ENCODE data around the gene RHOD. TPM values are rescaled to one million over a fixed set of nuclear protein-coding genes. Genes with fewer than 3 reads are reported as not detected.

Gene RHOD
- total RNA-seq, 1 donor from 2014 or later, result 0.35 TPM

GRCh38 chr11:67043572-67044349 is 12.9 kb upstream of the RHOD start:
- Mint-ChIP-seq H3K9me3 (no peaks in the 10 kb centered on the region), H3K4me1 (no peaks in the 10 kb centered on the region), H3K4me3 (no peak overlapping the region), H3K27ac (no peak overlapping the region), H3K36me3 (ENCODE audit: low read depth) (no peaks in the 10 kb centered on the region), H3K27me3 (peaks cover 7% of the 10 kb centered on the region)
- no peak for DNase-seq
- intact Hi-C loops (cut with micrococcal nuclease), result no loop called here

- Mint-ChIP-seq H3K27me3 (peaks cover 7% of the 10 kb centered on the region), H3K36me3 (ENCODE audit: low read depth) (no peaks in the 10 kb centered on the region), H3K4me1 (no peaks in the 10 kb centered on the region), H3K9me3 (no peaks in the 10 kb centered on the region), H3K27ac (no peak overlapping the region), H3K4me3 (no peak overlapping the region)
- intact Hi-C loops (cut with micrococcal nuclease), result no loop called here
- DNase-seq, result no peak
Observed at GRCh38 chr11:67044496-67044895, 12.2 kb upstream of the RHOD start.

GRCh38 chr11:67045314-67045713 is 11.3 kb upstream of the RHOD start:
- Mint-ChIP-seq H3K27me3 (peaks cover 7% of the 10 kb centered on the region), H3K4me1 (no peaks in the 10 kb centered on the region), H3K4me3 (no peak overlapping the region), H3K9me3 (no peaks in the 10 kb centered on the region), H3K27ac (no peak overlapping the region), H3K36me3 (ENCODE audit: low read depth) (no peaks in the 10 kb centered on the region)
- no peak for DNase-seq
- intact Hi-C loops (cut with micrococcal nuclease), result no loop called here

GRCh38 chr11:67048515-67049130 is 8.0 kb upstream of the RHOD start:
- intact Hi-C loops (cut with micrococcal nuclease), result no loop called here
- no peaks in the 10 kb centered on the region for H3K4me1 Mint-ChIP-seq
- H3K4me3 Mint-ChIP-seq, result no peak overlapping the region
- H3K27ac Mint-ChIP-seq, result no peak overlapping the region
- no peak for DNase-seq
- peaks cover 7% of the 10 kb centered on the region for H3K27me3 Mint-ChIP-seq
- H3K36me3 Mint-ChIP-seq (ENCODE audit: low read depth), result no peaks in the 10 kb centered on the region
- no peaks in the 10 kb centered on the region for H3K9me3 Mint-ChIP-seq

- H3K36me3 Mint-ChIP-seq (ENCODE audit: low read depth), result no peaks in the 10 kb centered on the region
- peaks cover 5% of the 10 kb centered on the region for H3K27me3 Mint-ChIP-seq
- DNase-seq, result no peak
- no peaks in the 10 kb centered on the region for H3K9me3 Mint-ChIP-seq
- H3K4me1 Mint-ChIP-seq, result peaks cover 2% of the 10 kb centered on the region
- no peak overlapping the region for H3K27ac Mint-ChIP-seq
- H3K4me3 Mint-ChIP-seq, result no peak overlapping the region
- intact Hi-C loops (cut with micrococcal nuclease), result no loop called here
Observed at GRCh38 chr11:67050139-67050538, 6.5 kb upstream of the RHOD start.

GRCh38 chr11:67051180-67051893 is 5.3 kb upstream of the RHOD start:
- H3K27ac Mint-ChIP-seq, result no peak overlapping the region
- H3K36me3 Mint-ChIP-seq (ENCODE audit: low read depth), result no peaks in the 10 kb centered on the region
- H3K27me3 Mint-ChIP-seq, result peaks cover 8% of the 10 kb centered on the region
- H3K4me3 Mint-ChIP-seq, result no peak overlapping the region
- peaks cover 6% of the 10 kb centered on the region for H3K4me1 Mint-ChIP-seq
- no peaks in the 10 kb centered on the region for H3K9me3 Mint-ChIP-seq
- no peak for DNase-seq
- intact Hi-C loops (cut with micrococcal nuclease), result no loop called here

GRCh38 chr11:67051945-67052488 is 4.6 kb upstream of the RHOD start:
- no peaks in the 10 kb centered on the region for H3K9me3 Mint-ChIP-seq
- H3K4me1 Mint-ChIP-seq, result peaks cover 8% of the 10 kb centered on the region
- H3K27ac Mint-ChIP-seq, result no peak overlapping the region
- H3K27me3 Mint-ChIP-seq, result peaks cover 10% of the 10 kb centered on the region
- no peaks in the 10 kb centered on the region for H3K36me3 Mint-ChIP-seq (ENCODE audit: low read depth)
- intact Hi-C loops (cut with micrococcal nuclease), result no loop called here
- no peak for DNase-seq
- H3K4me3 Mint-ChIP-seq, result no peak overlapping the region

GRCh38 chr11:67052891-67053290 is 3.8 kb upstream of the RHOD start:
- H3K27me3 Mint-ChIP-seq, result peaks cover 12% of the 10 kb centered on the region
- H3K36me3 Mint-ChIP-seq (ENCODE audit: low read depth), result no peaks in the 10 kb centered on the region
- no peak overlapping the region for H3K27ac Mint-ChIP-seq
- H3K9me3 Mint-ChIP-seq, result no peaks in the 10 kb centered on the region
- intact Hi-C loops (cut with micrococcal nuclease), result no loop called here
- peaks cover 8% of the 10 kb centered on the region for H3K4me1 Mint-ChIP-seq
- H3K4me3 Mint-ChIP-seq, result no peak overlapping the region
- no peak for DNase-seq

- Mint-ChIP-seq H3K27ac (no peak overlapping the region), H3K36me3 (ENCODE audit: low read depth) (no peaks in the 10 kb centered on the region), H3K9me3 (no peaks in the 10 kb centered on the region), H3K27me3 (peaks cover 14% of the 10 kb centered on the region), H3K4me1 (peaks cover 8% of the 10 kb centered on the region), H3K4me3 (no peak overlapping the region)
- DNase-seq, result peak; percentile 83
- intact Hi-C loops (cut with micrococcal nuclease), result loop anchor here (1.0 kb wide), 1 partner anchor 17 kb away; no protein-coding TSS in a partner anchor
Observed at GRCh38 chr11:67053896-67054329, 2.7 kb upstream of the RHOD start.

- peaks cover 8% of the 10 kb centered on the region for H3K4me1 Mint-ChIP-seq
- no peaks in the 10 kb centered on the region for H3K36me3 Mint-ChIP-seq (ENCODE audit: low read depth)
- H3K27me3 Mint-ChIP-seq, result peaks cover 14% of the 10 kb centered on the region
- H3K27ac Mint-ChIP-seq, result no peak overlapping the region
- no peaks in the 10 kb centered on the region for H3K9me3 Mint-ChIP-seq
- intact Hi-C loops (cut with micrococcal nuclease), result loop anchor here (1.0 kb wide), 1 partner anchor 17 kb away; no protein-coding TSS in a partner anchor
- DNase-seq, result no peak
- no peak overlapping the region for H3K4me3 Mint-ChIP-seq
Observed at GRCh38 chr11:67054346-67054835, 2.3 kb upstream of the RHOD start.

GRCh38 chr11:67054836-67055523 is 1.7 kb upstream of the RHOD start:
- Mint-ChIP-seq H3K9me3 (no peaks in the 10 kb centered on the region), H3K27me3 (peaks cover 14% of the 10 kb centered on the region), H3K4me3 (no peak overlapping the region), H3K27ac (no peak overlapping the region), H3K4me1 (peaks cover 8% of the 10 kb centered on the region), H3K36me3 (ENCODE audit: low read depth) (no peaks in the 10 kb centered on the region)
- intact Hi-C loops (cut with micrococcal nuclease), result loop anchor here (1.0 kb wide), 1 partner anchor 16 kb away; no protein-coding TSS in a partner anchor
- DNase-seq, result no peak

GRCh38 chr11:67055812-67056211 is 835 bp upstream of the RHOD start:
- no peaks in the 10 kb centered on the region for H3K9me3 Mint-ChIP-seq
- H3K4me1 Mint-ChIP-seq, result peaks cover 8% of the 10 kb centered on the region
- intact Hi-C loops (cut with micrococcal nuclease), result no loop called here
- DNase-seq, result no peak
- no peak overlapping the region for H3K4me3 Mint-ChIP-seq
- no peak overlapping the region for H3K27ac Mint-ChIP-seq
- H3K36me3 Mint-ChIP-seq (ENCODE audit: low read depth), result no peaks in the 10 kb centered on the region
- H3K27me3 Mint-ChIP-seq, result peaks cover 14% of the 10 kb centered on the region

GRCh38 chr11:67057205-67057672 is 592 bp downstream of the RHOD start:
- Mint-ChIP-seq H3K4me1 (peaks cover 8% of the 10 kb centered on the region), H3K27me3 (peaks cover 10% of the 10 kb centered on the region), H3K4me3 (peak overlapping the region; percentile 51), H3K27ac (no peak overlapping the region), H3K36me3 (ENCODE audit: low read depth) (no peaks in the 10 kb centered on the region), H3K9me3 (no peaks in the 10 kb centered on the region)
- intact Hi-C loops (cut with micrococcal nuclease), result no loop called here
- DNase-seq, result no peak
